Calu3 (cell line): ENCODE results near the gene MS4A2. TPM values are rescaled to one million over a fixed set of nuclear protein-coding genes. Genes with fewer than 3 reads are reported as not detected.
A peak's percentile ranks its signal among the peaks of the same experiment; 100 is the strongest.
"Not testable (repeated sequence)": the region's sequence is repeated elsewhere in the genome, so short reads cannot be mapped to it uniquely, and the experiment has no call there.

Experiments used
- Bru-seq: library from RNA; stranded (reverse); fragments of 400-500 nt; gene quantifications from one replicate; lab custom pipeline; 2021; lab: Mats Ljungman, UMichigan
- BruChase-seq, 2 experiments: library from RNA; stranded (reverse); fragments of 400-500 nt; gene quantifications; one replicate each; lab custom pipeline; 2021; lab: Mats Ljungman, UMichigan
- BruUV-seq: library from RNA; stranded (reverse); fragments of 400-500 nt; replicated peaks from 2 replicates; lab custom pipeline; 2021; lab: Mats Ljungman, UMichigan
- CTCF ChIA-PET: fragments of 300-600 bp; sonication (Branson Sonifier 250); formaldehyde crosslinking; loops from one replicate; lab custom pipeline; 2022; ENCODE audit warnings: antibody characterized with exemption; lab: Charles Lee
- DNase-seq: peaks from one replicate; pipeline ENCODE4 v3.0.0; 2022
- H3K27ac Mint-ChIP-seq: one replicate; pipeline ENCODE4 v1.8.0; 2022; ENCODE audit warnings: mixed read lengths; ENCODE audit not compliant: unreplicated experiment
- H3K27me3 Mint-ChIP-seq: one replicate; pipeline ENCODE4 v1.8.0; 2022; ENCODE audit warnings: mixed read lengths; ENCODE audit not compliant: unreplicated experiment
- H3K36me3 Mint-ChIP-seq: one replicate; pipeline ENCODE4 v1.8.0; 2022; ENCODE audit warnings: mild to moderate bottlenecking, moderate library complexity, mixed read lengths; ENCODE audit not compliant: insufficient read depth, unreplicated experiment
- H3K4me1 Mint-ChIP-seq: one replicate; pipeline ENCODE4 v1.8.0; 2022; ENCODE audit warnings: mild to moderate bottlenecking, low read depth, mixed read lengths; ENCODE audit not compliant: unreplicated experiment
- H3K4me3 Mint-ChIP-seq: one replicate; pipeline ENCODE4 v1.8.0; 2022; ENCODE audit warnings: mild to moderate bottlenecking, low read depth, moderate library complexity, mixed read lengths; ENCODE audit not compliant: unreplicated experiment
- H3K9me3 Mint-ChIP-seq: one replicate; pipeline ENCODE4 v1.8.0; 2022; ENCODE audit warnings: low read depth, mixed read lengths; ENCODE audit not compliant: unreplicated experiment
- CTCF ChIP-seq: fragments of 200-600 bp; IDR thresholded peaks from one replicate; pipeline ENCODE4 v1.8.0; 2022; ENCODE audit warnings: antibody characterized with exemption; ENCODE audit not compliant: unreplicated experiment
- intact Hi-C: fragments of 100-400 bp; cut with micrococcal nuclease; formaldehyde crosslinking; loops from one replicate; pipeline ENCODE4 v1.10.0; 2022; ENCODE audit not compliant: unreplicated experiment
- long read RNA-seq: library from polyadenylated mRNA; stranded (forward); transcript quantifications from one replicate; pipeline ENCODE4 v2.0.0, GENCODE V29; 2022
- total RNA-seq: library from RNA; stranded (reverse); gene quantifications from 2 replicates; pipeline ENCODE4 v1.2.3, GENCODE V29; 2022

MS4A2 gene
- total RNA-seq (not detected in 2 replicates), Bru-seq, nascent RNA (not detected), BruChase-seq, experiment 1, labeled RNA remaining after a 6-hour chase (percentile 11 among the genes with signal in this experiment), BruChase-seq, experiment 2, labeled RNA remaining after a 2-hour chase (percentile 8 among the genes with signal in this experiment)
- long read RNA-seq, result 0 reads

- Mint-ChIP-seq H3K4me1 (no peaks in the 10 kb centered on the region), H3K36me3 (no peaks in the 10 kb centered on the region), H3K27ac (no peak within 1 kb of the TSS), H3K4me3 (no peak within 1 kb of the TSS), H3K27me3 (no peaks in the 10 kb centered on the region), H3K9me3 (no peaks in the 10 kb centered on the region)
- no peak for TF ChIP-seq CTCF
- intact Hi-C loops, result no loop called here
- DNase-seq, result no peak
- CTCF ChIA-PET, result no interaction called here
- no TSS peak for BruUV-seq
Measured at GRCh38 chr11:60088364-60088763, at the start of gene MS4A2. MS4A2 (plus strand) TSS chr11:60088664; CDS start chr11:60088766, 102 bp downstream.

GRCh38 chr11:60040109-60040508 lies 48.4 kb upstream of the MS4A2 start, which contains the start of gene OOSP2:
OOSP2 (plus strand) TSS chr11:60040409; CDS start chr11:60040460, 51 bp downstream.
- DNase-seq, result no peak
- intact Hi-C loops, result no loop called here

GRCh38 chr11:60050422-60050821 lies 38.0 kb upstream of the MS4A2 start:
- H3K27ac Mint-ChIP-seq, H3K27me3 Mint-ChIP-seq, H3K4me3 Mint-ChIP-seq, DNase-seq, H3K9me3 Mint-ChIP-seq, intact Hi-C loops, CTCF ChIA-PET, H3K4me1 Mint-ChIP-seq, BruUV-seq, H3K36me3 Mint-ChIP-seq: not testable (repeated sequence)

More at GRCh38 chr11:60040109-60040508, 48.4 kb upstream of the MS4A2 start, which contains the start of gene OOSP2:
- BruUV-seq, result no TSS peak
- H3K4me1 Mint-ChIP-seq, result no peaks in the 10 kb centered on the region
- no peak within 1 kb of the TSS for H3K27ac Mint-ChIP-seq
- CTCF ChIA-PET, result no interaction called here
- no peaks in the 10 kb centered on the region for H3K36me3 Mint-ChIP-seq
- no peak within 1 kb of the TSS for H3K4me3 Mint-ChIP-seq
- TF ChIP-seq CTCF, result no peak
- no peaks in the 10 kb centered on the region for H3K27me3 Mint-ChIP-seq
- no peaks in the 10 kb centered on the region for H3K9me3 Mint-ChIP-seq

- H3K36me3 Mint-ChIP-seq, intact Hi-C loops, H3K27ac Mint-ChIP-seq, H3K27me3 Mint-ChIP-seq, H3K4me1 Mint-ChIP-seq, DNase-seq, CTCF ChIA-PET, BruUV-seq, H3K9me3 Mint-ChIP-seq, H3K4me3 Mint-ChIP-seq: not testable (repeated sequence)
Measured at GRCh38 chr11:60050839-60051238, 37.6 kb upstream of the MS4A2 start.

GRCh38 chr11:60056349-60056969 lies 32.0 kb upstream of the MS4A2 start, which contains the start of gene MS4A3:
MS4A3 (plus strand) TSS chr11:60056665; CDS start chr11:60061161, 4,496 bp downstream.
- Mint-ChIP-seq H3K27ac (no peak within 1 kb of the TSS), H3K4me3 (no peak within 1 kb of the TSS), H3K9me3 (peaks cover 2% of the 10 kb centered on the region), H3K36me3 (no peaks in the 10 kb centered on the region), H3K27me3 (no peaks in the 10 kb centered on the region), H3K4me1 (peaks cover 17% of the 10 kb centered on the region)
- no peak for TF ChIP-seq CTCF
- DNase-seq, result no peak
- no TSS peak for BruUV-seq
- CTCF ChIA-PET, result interaction anchor here (0.6 kb wide), 1 partner anchor 34 kb away, joined by 3 read pairs; no protein-coding TSS in a partner anchor
- intact Hi-C loops, result loop anchor here (5.0 kb wide), 1 partner anchor 59 kb away; no protein-coding TSS in a partner anchor
